Fibroblast of skin of scalp (primary cell): ENCODE data around the gene DNAH6.

Experiments used
- DNase-seq: peaks from one replicate; pipeline ENCODE4 v3.0.0-alpha.2; 2013

The DNAH6 gene

GRCh38 chr2:84697895-84698294 is 181.6 kb downstream of the DNAH6 start:
- DNase-seq = no peak

GRCh38 chr2:84700006-84700405 is 183.7 kb downstream of the DNAH6 start:
- DNase-seq = no peak

GRCh38 chr2:84701880-84702279 is 185.6 kb downstream of the DNAH6 start:
- DNase-seq = peak; percentile 52

- DNase-seq = no peak
These were observed 186.6 kb downstream of the DNAH6 start for GRCh38 chr2:84702941-84703340.

- DNase-seq = no peak
These were observed 187.5 kb downstream of the DNAH6 start for GRCh38 chr2:84703831-84704230.

- DNase-seq = no peak
These were observed 188.4 kb downstream of the DNAH6 start for GRCh38 chr2:84704505-84705244.

- DNase-seq = no peak
These were observed 189.6 kb downstream of the DNAH6 start for GRCh38 chr2:84705858-84706257.

GRCh38 chr2:84708442-84708841 is 192.1 kb downstream of the DNAH6 start:
- no peak for DNase-seq

GRCh38 chr2:84711651-84712050 is 195.4 kb downstream of the DNAH6 start:
- DNase-seq = no peak

GRCh38 chr2:84713441-84713840 is 197.1 kb downstream of the DNAH6 start:
- DNase-seq = no peak

- no peak for DNase-seq
These were observed 200.3 kb downstream of the DNAH6 start for GRCh38 chr2:84716564-84716963.

GRCh38 chr2:84717302-84717701 is 201.0 kb downstream of the DNAH6 start:
- DNase-seq = no peak

GRCh38 chr2:84719434-84719833 is 203.1 kb downstream of the DNAH6 start:
- no peak for DNase-seq

- no peak for DNase-seq
These were observed 207.5 kb downstream of the DNAH6 start for GRCh38 chr2:84723831-84724230.

- DNase-seq = no peak
These were observed 209.4 kb downstream of the DNAH6 start for GRCh38 chr2:84725717-84726116.

GRCh38 chr2:84727315-84727714 is 211.0 kb downstream of the DNAH6 start:
- no peak for DNase-seq

GRCh38 chr2:84729224-84729623 is 212.9 kb downstream of the DNAH6 start:
- DNase-seq = no peak

- DNase-seq = no peak
These were observed 214.9 kb downstream of the DNAH6 start for GRCh38 chr2:84731185-84731584.

- no peak for DNase-seq
These were observed 216.8 kb downstream of the DNAH6 start for GRCh38 chr2:84732897-84733778.

- no peak for DNase-seq
These were observed 219.1 kb downstream of the DNAH6 start for GRCh38 chr2:84735389-84735788.

- peak; percentile 22 for DNase-seq
These were observed 225.0 kb downstream of the DNAH6 start for GRCh38 chr2:84741182-84741822.

- DNase-seq = no peak
These were observed 232.0 kb downstream of the DNAH6 start for GRCh38 chr2:84748341-84748740.

- DNase-seq = no peak
These were observed 233.1 kb downstream of the DNAH6 start for GRCh38 chr2:84749442-84749841.
